HepG2 (cell line): ENCODE results near the gene ANO1. TPM values are rescaled to one million over a fixed set of nuclear protein-coding genes. Genes with fewer than 3 reads are reported as not detected.

Source experiments
- GATAD1 ChIP-seq: IDR thresholded peaks from 2 replicates; pipeline ENCODE4 v1.6.1; 2016; ENCODE audit warnings: missing genetic modification reagents, missing compliant biosample characterization
- HDAC6 ChIP-seq: fragments of 200-600 bp; sonication (generic); IDR thresholded peaks from 2 replicates; pipeline ENCODE4 v1.7.0; 2017; ENCODE audit warnings: mild to moderate bottlenecking, antibody characterized with exemption, low read length, low read depth
- KDM5A ChIP-seq: fragments of 200-600 bp; sonication (generic); IDR thresholded peaks from 2 replicates; pipeline ENCODE4 v1.7.0; 2018; ENCODE audit warnings: antibody characterized with exemption, mild to moderate bottlenecking, low read length, borderline replicate concordance
- SALL2 ChIP-seq: sonication (generic); formaldehyde crosslinking; IDR thresholded peaks from 2 replicates; pipeline ENCODE4 v1.8.1; 2023; ENCODE audit warnings: mild to moderate bottlenecking, missing genetic modification reagents, inconsistent platforms
- TBP ChIP-seq: sonication (generic); formaldehyde crosslinking; IDR thresholded peaks from 2 replicates; pipeline ENCODE4 v1.5.0; 2020; ENCODE audit warnings: missing genetic modification reagents
- TEAD3 ChIP-seq: optimal IDR thresholded peaks from 2 replicates; pipeline ENCODE3; 2016; ENCODE audit warnings: borderline replicate concordance
- TSC22D2 ChIP-seq: sonication (generic); formaldehyde crosslinking; IDR thresholded peaks from 2 replicates; pipeline ENCODE4 v1.5.1; 2020; ENCODE audit warnings: missing genetic modification reagents, mild to moderate bottlenecking, borderline replicate concordance
- ZFP37 ChIP-seq: sonication (generic); formaldehyde crosslinking; IDR thresholded peaks from 2 replicates; pipeline ENCODE4 v1.4.0; 2020; ENCODE audit warnings: missing genetic modification reagents, borderline replicate concordance
- ZNF552 ChIP-seq: sonication (generic); formaldehyde crosslinking; IDR thresholded peaks from 2 replicates; pipeline ENCODE4 v1.9.0; 2022; ENCODE audit warnings: missing genetic modification reagents, mild to moderate bottlenecking, borderline replicate concordance
- ZNF607 ChIP-seq: sonication (generic); formaldehyde crosslinking; IDR thresholded peaks from 2 replicates; pipeline ENCODE4 v1.5.1; 2020; ENCODE audit warnings: missing genetic modification reagents, mild to moderate bottlenecking, borderline replicate concordance
- ZNF772 ChIP-seq: sonication (generic); formaldehyde crosslinking; IDR thresholded peaks from 2 replicates; pipeline ENCODE4 v1.5.0; 2020; ENCODE audit warnings: mild to moderate bottlenecking, missing genetic modification reagents
- ZNF883 ChIP-seq: sonication (generic); formaldehyde crosslinking; IDR thresholded peaks from 2 replicates; pipeline ENCODE4 v1.5.1; 2020; ENCODE audit warnings: mild to moderate bottlenecking, missing genetic modification reagents; ENCODE audit errors: not compliant biosample characterization
- polyA plus RNA-seq, 8 experiments: library from polyadenylated mRNA; depleted of rRNA in 3 of 8; stranded (reverse) in 7 of 8; unstranded in 1 of 8; fragments of >200 nt; fragmentation: Illumina TruSeq in 4 of 8; extraction: Trizol in 4 of 8; gene quantifications; 2 replicates each; pipeline versions ENCODE4 v1.2.1 to v1.2.3, GENCODE V29; 2011 to 2016; ENCODE audit warnings: low read depth in 4 of 8, missing spikeins in 1 of 8, mixed read lengths in 1 of 8; ENCODE audit not compliant: insufficient read depth in 1 of 8
- total RNA-seq, 5 experiments: library from RNA; depleted of rRNA; stranded (reverse); fragments of >200 nt; fragmentation: Illumina TruSeq; extraction: Trizol; gene quantifications; 2 replicates each; pipeline ENCODE4 v1.2.3, GENCODE V29; 2016; ENCODE audit warnings: low read depth in 1 of 5
- TF ChIP-seq, protein P1 (sequence below): sonication (generic); formaldehyde crosslinking; IDR thresholded peaks from 2 replicates; pipeline ENCODE4 v1.4.0; 2020; ENCODE audit warnings: mild to moderate bottlenecking, missing genetic modification reagents
- TF ChIP-seq, protein P2 (sequence below): sonication (generic); formaldehyde crosslinking; IDR thresholded peaks from 2 replicates; pipeline ENCODE4 v1.4.0; 2020; ENCODE audit warnings: missing genetic modification reagents, borderline replicate concordance
- TF ChIP-seq, protein P3 (sequence below): sonication (generic); formaldehyde crosslinking; IDR thresholded peaks from 2 replicates; pipeline ENCODE4 v1.8.1; 2022; ENCODE audit warnings: mild to moderate bottlenecking, missing genetic modification reagents
- TF ChIP-seq, protein P4 (sequence below): sonication (generic); formaldehyde crosslinking; IDR thresholded peaks from 2 replicates; pipeline ENCODE4 v1.8.0; 2022; ENCODE audit warnings: mild to moderate bottlenecking, missing genetic modification reagents, borderline replicate concordance
- TF ChIP-seq, protein P5 (sequence below): sonication (generic); formaldehyde crosslinking; conservative IDR thresholded peaks from 2 replicates; pipeline ENCODE4 v1.8.1; 2023; ENCODE audit warnings: missing genetic modification reagents
- TF ChIP-seq, protein P6 (sequence below): sonication (generic); formaldehyde crosslinking; IDR thresholded peaks from 2 replicates; pipeline ENCODE4 v1.4.0; 2020; ENCODE audit warnings: low read depth, mild to moderate bottlenecking, missing genetic modification reagents

Gene ANO1
- total and polyA plus RNA-seq, 2 of the 13 experiments (the other 11 are each of a cell fraction or from before 2014, with no cell fraction given), result not detected

DNA sequence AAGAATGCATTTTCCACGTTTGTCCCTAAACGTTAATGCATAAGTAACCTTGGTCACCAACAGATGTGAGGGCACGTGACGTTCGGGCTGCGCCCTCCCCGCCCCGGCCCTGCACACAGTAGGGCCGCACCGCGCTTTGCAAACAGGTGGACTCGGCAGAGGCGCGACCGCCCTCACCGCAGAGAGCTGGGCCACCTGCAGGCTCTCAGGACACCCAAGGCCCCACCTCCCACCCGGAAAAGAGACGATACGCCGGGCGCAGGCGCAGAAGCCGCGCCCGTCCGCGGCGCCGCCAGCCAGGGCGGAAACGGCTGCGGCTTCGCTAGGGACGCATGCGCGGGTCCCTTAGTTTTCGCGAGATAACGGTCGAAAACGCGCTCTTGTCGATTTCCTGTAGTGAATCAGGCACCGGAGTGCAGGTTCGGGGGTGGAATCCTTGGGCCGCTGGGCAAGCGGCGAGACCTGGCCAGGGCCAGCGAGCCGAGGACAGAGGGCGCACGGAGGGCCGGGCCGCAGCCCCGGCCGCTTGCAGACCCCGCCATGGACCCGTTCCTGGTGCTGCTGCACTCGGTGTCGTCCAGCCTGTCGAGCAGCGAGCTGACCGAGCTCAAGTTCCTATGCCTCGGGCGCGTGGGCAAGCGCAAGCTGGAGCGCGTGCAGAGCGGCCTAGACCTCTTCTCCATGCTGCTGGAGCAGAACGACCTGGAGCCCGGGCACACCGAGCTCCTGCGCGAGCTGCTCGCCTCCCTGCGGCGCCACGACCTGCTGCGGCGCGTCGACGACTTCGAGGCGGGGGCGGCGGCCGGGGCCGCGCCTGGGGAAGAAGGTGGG is 125.0 kb downstream of the ANO1 start, which contains the start of gene FADD (continued):
- TF ChIP-seq, protein P1, sequence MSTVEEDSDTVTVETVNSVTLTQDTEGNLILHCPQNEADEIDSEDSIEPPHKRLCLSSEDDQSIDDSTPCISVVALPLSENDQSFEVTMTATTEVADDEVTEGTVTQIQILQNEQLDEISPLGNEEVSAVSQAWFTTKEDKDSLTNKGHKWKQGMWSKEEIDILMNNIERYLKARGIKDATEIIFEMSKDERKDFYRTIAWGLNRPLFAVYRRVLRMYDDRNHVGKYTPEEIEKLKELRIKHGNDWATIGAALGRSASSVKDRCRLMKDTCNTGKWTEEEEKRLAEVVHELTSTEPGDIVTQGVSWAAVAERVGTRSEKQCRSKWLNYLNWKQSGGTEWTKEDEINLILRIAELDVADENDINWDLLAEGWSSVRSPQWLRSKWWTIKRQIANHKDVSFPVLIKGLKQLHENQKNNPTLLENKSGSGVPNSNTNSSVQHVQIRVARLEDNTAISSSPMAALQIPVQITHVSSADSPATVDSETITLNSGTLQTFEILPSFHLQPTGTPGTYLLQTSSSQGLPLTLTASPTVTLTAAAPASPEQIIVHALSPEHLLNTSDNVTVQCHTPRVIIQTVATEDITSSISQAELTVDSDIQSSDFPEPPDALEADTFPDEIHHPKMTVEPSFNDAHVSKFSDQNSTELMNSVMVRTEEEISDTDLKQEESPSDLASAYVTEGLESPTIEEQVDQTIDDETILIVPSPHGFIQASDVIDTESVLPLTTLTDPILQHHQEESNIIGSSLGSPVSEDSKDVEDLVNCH (CRISPR knock-in tag), result no peak
- TF ChIP-seq ZFP37 (CRISPR knock-in tag), result no peak; the same call in 1 of the 2 replicates
- peak; percentile 16; the same call in 1 of the 2 replicates for TF ChIP-seq TSC22D2
- TF ChIP-seq ZNF607 (CRISPR knock-in tag), result peak; percentile 80; the same call in 1 of the 2 replicates
- TF ChIP-seq HDAC6, result no peak
- TF ChIP-seq, protein P2, sequence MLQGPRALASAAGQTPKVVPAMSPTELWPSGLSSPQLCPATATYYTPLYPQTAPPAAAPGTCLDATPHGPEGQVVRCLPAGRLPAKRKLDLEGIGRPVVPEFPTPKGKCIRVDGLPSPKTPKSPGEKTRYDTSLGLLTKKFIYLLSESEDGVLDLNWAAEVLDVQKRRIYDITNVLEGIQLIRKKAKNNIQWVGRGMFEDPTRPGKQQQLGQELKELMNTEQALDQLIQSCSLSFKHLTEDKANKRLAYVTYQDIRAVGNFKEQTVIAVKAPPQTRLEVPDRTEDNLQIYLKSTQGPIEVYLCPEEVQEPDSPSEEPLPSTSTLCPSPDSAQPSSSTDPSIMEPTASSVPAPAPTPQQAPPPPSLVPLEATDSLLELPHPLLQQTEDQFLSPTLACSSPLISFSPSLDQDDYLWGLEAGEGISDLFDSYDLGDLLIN, result 0 out of 2 replicates have a peak, but pooled peaks have one; percentile 33
- no peak for TF ChIP-seq ZNF883 (CRISPR knock-in tag)
- TF ChIP-seq KDM5A, result peak; percentile 75
- TF ChIP-seq, protein P3, sequence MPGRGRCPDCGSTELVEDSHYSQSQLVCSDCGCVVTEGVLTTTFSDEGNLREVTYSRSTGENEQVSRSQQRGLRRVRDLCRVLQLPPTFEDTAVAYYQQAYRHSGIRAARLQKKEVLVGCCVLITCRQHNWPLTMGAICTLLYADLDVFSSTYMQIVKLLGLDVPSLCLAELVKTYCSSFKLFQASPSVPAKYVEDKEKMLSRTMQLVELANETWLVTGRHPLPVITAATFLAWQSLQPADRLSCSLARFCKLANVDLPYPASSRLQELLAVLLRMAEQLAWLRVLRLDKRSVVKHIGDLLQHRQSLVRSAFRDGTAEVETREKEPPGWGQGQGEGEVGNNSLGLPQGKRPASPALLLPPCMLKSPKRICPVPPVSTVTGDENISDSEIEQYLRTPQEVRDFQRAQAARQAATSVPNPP (CRISPR knock-in tag), result 0 out of 2 replicates have a peak, but pooled peaks have one; percentile 83
- peak; percentile 67; the same call in 1 of the 2 replicates for TF ChIP-seq ZNF552 (CRISPR knock-in tag)
- TF ChIP-seq, protein P4, sequence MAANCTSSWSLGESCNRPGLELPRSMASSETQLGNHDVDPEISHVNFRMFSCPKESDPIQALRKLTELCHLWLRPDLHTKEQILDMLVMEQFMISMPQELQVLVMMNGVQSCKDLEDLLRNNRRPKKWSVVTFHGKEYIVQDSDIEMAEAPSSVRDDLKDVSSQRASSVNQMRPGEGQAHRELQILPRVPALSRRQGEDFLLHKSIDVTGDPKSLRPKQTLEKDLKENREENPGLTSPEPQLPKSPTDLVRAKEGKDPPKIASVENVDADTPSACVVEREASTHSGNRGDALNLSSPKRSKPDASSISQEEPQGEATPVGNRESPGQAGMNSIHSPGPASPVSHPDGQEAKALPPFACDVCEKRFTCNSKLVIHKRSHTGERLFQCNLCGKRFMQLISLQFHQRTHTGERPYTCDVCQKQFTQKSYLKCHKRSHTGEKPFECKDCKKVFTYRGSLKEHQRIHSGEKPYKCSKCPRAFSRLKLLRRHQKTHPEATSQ, result peak; percentile 83; the same call in 1 of the 2 replicates
- TF ChIP-seq SALL2 (CRISPR knock-in tag), result peak; percentile 33; the same call in 1 of the 2 replicates
- TF ChIP-seq GATAD1 (CRISPR knock-in tag), result peak; percentile 82
- TF ChIP-seq ZNF772, result peak; percentile 62
- TF ChIP-seq, protein P5, sequence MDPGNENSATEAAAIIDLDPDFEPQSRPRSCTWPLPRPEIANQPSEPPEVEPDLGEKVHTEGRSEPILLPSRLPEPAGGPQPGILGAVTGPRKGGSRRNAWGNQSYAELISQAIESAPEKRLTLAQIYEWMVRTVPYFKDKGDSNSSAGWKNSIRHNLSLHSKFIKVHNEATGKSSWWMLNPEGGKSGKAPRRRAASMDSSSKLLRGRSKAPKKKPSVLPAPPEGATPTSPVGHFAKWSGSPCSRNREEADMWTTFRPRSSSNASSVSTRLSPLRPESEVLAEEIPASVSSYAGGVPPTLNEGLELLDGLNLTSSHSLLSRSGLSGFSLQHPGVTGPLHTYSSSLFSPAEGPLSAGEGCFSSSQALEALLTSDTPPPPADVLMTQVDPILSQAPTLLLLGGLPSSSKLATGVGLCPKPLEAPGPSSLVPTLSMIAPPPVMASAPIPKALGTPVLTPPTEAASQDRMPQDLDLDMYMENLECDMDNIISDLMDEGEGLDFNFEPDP, result no peak
- TF ChIP-seq TEAD3, result peak; percentile 46
- TF ChIP-seq, protein P6, sequence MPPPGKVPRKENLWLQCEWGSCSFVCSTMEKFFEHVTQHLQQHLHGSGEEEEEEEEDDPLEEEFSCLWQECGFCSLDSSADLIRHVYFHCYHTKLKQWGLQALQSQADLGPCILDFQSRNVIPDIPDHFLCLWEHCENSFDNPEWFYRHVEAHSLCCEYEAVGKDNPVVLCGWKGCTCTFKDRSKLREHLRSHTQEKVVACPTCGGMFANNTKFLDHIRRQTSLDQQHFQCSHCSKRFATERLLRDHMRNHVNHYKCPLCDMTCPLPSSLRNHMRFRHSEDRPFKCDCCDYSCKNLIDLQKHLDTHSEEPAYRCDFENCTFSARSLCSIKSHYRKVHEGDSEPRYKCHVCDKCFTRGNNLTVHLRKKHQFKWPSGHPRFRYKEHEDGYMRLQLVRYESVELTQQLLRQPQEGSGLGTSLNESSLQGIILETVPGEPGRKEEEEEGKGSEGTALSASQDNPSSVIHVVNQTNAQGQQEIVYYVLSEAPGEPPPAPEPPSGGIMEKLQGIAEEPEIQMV (CRISPR knock-in tag), result no peak
- no peak for TF ChIP-seq TBP (CRISPR knock-in tag)
